Activated naive CD8-positive, alpha-beta T cell treated with anti-CD3 and anti-CD28 coated beads, Interleukin-2, amount 50 U/mL, for 16 hours (primary cell): ENCODE data around the gene SCYL2.

Experiments
- DNase-seq: peaks from one replicate; pipeline ENCODE4 v3.0.0-alpha.2; 2020; ENCODE audit warnings: low read depth, low spot score

The SCYL2 gene

DNA sequence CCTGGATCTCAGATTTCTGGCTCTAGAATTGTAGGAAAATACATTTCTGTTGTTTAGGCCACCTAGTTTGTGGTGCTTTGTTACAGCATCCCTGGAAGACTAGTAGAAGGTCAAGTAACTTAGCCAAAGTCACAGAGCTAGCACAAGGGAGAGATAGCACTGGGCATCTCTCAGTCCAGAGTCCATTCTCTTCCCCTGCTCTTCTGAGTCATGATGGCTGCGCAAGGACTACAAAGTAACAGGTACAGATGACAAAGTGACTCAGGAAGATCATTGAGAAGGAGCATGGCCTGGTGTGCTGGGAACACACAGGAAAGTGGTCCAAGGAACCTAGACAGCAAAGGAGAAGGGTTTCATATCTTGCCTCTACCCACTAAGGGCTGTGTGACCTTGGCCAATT lies 109.2 kb downstream of the SCYL2 start:
- DNase-seq: no peak

DNA sequence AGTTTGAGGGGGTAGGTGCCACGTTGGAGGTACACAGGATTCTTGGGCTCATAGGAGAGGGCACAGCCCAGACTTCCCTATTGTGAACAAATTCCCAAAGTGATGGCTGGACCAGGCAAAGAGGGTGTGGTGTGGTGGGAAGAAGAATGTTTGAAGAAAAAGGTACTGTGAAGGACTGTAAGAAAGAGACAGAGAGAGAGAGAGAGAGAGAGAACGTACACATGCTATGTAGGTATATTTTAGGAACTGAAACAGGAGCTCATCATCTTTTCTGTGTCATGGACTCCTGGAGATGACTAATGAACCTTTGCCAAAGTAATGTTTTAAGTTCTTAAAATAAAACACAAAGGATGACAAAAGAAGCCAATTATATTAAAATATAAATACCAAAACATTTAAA lies 114.4 kb downstream of the SCYL2 start:
- DNase-seq: no peak

DNA sequence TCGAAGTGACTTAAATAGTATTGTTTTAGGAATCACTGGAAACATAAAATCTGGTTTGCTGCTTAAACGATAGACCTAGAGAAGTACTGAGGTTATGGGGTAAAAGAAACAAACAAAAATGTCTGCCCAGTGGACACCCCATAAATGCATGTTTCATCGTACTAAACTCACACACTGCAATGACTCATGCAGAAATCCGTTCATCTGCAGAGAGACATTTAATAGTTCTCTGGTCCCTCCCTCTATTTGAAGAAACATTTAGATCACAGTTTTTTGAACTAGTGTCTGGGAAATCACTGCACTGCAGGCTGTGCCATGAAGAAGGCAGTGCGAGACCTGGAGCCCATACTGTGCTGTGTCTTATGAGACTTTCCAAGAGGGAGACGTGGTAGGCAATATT lies 115.4 kb downstream of the SCYL2 start:
- DNase-seq: no peak

DNA sequence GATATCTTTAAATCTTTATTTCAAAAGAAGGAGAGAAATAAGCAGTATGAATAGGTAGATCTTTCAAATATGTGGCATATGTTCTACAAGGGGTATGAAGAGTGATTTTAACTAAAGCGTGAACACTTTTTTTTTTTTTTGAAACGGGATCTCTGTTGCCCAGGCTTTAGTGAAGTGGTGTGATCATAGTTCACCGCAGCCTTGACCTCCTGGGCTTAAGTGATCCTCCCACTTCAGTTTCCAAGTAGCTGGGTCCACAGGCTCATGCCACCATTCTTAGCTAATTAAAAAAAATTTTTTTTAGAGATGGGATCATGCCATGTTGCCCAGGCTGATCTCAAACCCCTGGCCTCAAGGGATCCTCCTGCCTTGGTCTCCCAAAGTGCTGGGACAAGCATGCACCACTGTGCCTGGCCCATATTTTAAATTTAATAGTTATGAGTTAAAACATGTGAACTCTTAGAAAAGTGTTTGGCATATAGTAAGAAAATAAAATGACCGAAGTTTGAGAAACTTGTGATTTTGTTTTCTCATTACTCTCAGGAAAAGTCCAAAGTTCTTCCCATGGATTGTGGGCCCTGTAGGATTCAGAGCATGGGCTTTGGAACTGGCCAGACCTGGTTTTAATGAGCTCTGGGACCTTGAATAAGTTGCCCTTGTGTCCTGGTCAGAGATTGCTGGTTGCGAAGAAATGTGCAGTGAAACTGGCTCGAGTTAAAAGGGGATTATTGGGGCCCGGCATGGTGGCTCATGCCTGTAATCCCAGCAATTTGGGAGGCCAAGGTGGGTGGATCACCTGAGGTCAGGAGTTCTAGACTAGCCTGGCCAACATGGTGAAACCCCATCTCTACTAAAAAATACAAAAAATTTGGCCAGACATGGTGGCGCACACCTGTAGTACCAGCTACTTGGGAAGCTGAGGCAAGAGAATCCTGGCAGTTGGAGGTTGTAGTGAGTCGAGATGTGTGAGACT lies 116.9 kb downstream of the SCYL2 start:
- no peak for DNase-seq

DNA sequence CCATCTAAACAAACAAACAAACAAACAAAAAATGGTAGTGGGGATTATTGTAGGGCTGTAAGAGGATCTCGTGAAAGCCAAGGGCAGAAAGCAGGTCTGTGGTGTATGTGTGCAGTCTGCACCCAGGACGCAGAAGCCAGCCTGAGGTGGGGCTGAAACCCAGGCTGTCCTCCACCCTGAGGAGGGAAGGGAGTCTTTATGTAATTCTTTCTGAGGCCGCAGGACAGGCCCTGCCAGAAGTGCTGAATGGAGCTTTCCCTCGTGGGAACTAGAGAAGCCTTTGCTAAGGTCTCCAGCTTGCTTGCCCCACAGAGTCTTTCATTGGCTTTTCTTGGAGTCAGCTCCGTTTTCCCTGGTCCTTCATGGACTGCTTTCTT lies 117.6 kb downstream of the SCYL2 start:
- DNase-seq: no peak

DNA sequence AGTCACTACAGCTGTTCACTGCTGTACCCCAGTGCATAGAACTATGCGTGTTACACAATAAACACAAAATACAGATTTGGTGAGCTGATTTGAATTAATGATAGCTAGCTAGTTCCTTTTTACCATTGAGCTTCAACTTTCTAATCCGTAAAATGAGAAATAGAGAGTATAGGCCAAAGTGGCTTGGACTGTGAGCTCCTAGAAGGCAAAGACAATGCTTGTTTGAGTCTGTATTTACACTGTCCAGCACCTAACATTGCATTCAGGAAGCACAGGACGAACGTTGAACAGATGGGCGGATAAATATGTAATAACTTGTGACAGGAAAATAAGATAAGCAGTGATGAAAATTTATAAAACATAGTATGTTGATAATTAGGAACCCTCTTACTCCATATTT lies 121.4 kb downstream of the SCYL2 start:
- no peak for DNase-seq
